WI38 (cell line): Measurements from ENCODE around the gene WNT5A.

Experiments used
- H3K4me3 ChIP-seq: 2 replicates; pipeline ENCODE4 v1.5.1; 2011; ENCODE audit warnings: low read depth, mild to moderate bottlenecking, control low read depth, low read length
- TF ChIP-seq, protein P1 (sequence below): IDR thresholded peaks from 2 replicates; pipeline ENCODE4 v1.5.1; 2012; ENCODE audit warnings: low read depth, mild to moderate bottlenecking, control low read depth, low read length

WNT5A gene

DNA sequence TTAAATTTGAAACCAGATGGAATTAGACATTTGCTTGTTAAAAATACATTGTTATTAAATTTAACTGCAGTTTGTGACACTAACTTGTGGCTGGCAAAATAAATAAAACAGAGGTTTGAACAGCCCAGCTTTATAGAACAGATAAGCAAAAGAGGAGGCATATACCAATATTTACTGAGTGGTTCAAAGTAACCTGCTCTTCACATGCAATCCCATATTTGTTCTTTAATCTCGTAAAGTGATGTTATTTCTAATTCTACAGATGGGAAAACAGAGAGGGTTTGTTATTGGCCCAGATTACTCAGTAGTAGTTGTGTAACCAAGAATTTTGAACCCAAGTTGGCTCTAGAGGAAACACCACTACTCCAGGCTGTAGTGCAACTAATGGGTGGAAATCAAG is 37.6 kb downstream of the WNT5A start:
- TF ChIP-seq, protein P1, sequence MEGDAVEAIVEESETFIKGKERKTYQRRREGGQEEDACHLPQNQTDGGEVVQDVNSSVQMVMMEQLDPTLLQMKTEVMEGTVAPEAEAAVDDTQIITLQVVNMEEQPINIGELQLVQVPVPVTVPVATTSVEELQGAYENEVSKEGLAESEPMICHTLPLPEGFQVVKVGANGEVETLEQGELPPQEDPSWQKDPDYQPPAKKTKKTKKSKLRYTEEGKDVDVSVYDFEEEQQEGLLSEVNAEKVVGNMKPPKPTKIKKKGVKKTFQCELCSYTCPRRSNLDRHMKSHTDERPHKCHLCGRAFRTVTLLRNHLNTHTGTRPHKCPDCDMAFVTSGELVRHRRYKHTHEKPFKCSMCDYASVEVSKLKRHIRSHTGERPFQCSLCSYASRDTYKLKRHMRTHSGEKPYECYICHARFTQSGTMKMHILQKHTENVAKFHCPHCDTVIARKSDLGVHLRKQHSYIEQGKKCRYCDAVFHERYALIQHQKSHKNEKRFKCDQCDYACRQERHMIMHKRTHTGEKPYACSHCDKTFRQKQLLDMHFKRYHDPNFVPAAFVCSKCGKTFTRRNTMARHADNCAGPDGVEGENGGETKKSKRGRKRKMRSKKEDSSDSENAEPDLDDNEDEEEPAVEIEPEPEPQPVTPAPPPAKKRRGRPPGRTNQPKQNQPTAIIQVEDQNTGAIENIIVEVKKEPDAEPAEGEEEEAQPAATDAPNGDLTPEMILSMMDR = no peak
- no peak overlapping the region for H3K4me3 ChIP-seq

DNA sequence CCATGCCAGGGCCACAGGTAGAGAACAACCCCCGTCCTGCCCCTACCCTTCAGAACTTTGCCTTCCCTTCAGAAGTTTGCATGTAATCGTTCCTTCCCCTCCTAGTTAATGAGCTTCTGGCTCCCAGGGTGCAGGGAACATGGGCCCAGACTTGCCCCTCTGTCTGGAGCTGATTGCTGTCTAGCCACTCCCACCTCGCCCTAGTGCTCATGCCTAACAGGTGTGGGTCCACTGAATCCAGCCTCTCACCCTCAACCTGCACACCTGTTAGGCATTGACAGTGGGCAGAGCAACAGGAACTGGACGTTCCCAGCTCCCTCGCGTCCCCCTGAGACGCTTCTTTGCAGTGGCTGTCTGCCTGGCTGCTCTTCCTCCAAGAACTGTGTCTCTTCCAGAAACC is 40.3 kb downstream of the WNT5A start:
- H3K4me3 ChIP-seq = no peak overlapping the region

DNA sequence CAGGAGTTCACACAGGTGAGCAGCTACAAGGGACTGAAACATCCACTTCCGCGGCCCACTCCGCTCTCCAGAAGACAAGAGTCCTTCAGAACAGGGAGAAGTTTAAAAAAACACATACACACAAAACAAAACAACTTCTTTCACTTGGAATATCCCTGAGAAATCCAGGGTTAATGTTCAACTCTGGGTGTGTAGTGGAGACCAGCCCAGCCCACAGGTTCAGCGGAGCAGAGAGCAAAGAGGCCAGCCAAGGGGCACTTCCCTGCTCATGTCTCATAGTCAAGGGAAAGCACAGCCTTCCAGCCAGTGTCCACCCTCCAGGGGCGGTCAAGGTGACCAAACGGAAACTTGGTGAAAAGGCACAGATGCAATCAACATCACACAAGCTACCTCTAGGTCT is 41.6 kb downstream of the WNT5A start:
- H3K4me3 ChIP-seq = no peak overlapping the region
- TF ChIP-seq, protein P1 = no peak

More for the DNA sequence above, 40.3 kb downstream of the WNT5A start:
- TF ChIP-seq, protein P1 = no peak

DNA sequence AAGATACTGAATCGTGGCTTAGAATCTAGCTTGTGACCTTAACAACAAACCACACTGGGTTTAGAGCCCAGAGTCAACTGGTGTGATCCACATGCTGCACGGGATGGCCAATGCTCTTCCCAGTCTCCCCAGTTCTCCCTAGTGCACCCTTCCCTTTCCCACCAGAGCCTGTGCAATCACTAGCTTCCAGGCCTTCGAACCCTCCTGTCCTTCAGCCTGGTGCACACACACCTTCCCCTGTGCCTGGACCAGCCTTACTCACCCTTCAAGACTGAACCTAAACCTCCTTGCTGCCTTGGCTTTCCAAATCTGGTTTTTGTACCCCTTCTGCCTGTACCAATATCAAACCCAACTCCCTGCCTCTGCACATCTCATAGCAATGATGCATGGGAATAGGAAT is 43.8 kb downstream of the WNT5A start:
- no peak overlapping the region for H3K4me3 ChIP-seq
- TF ChIP-seq, protein P1 = no peak

DNA sequence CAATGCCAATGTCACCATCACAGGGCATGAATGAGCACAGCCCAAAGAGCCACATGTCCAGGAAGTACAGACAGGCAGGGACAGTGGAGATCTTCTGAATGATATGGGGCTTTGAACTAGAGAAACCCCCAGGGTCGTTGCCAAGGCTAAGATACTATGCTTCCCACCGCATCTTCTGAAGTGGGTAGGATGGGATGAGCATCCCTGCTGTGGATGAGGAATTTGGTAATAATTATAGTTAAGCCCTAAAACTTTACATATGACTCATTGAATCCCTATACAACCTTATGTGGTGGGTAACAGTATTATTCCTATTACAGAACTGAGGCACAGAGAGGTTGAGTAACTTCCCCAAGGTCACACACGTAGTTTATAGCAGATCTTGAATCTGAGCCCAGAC is 44.2 kb downstream of the WNT5A start:
- no peak overlapping the region for H3K4me3 ChIP-seq
- TF ChIP-seq, protein P1 = no peak

DNA sequence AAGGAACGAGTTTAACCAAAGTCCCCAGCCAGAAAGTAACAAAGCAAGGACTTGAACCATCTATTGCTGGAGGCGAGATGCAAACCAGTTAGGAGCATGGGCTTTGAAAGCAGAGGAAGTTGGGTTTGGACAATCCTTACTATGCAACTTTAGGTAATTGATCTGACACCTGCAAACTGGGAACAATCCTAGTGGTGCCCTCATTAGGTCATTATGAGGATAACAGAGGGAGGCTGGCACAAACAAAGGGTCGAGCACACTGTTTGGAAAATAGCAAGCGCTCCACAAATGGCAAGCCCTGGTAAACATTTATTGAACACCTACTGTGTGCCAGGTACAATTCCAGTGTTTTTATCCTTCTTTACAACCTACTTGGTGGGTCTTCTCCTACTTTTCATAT is 45.6 kb downstream of the WNT5A start:
- H3K4me3 ChIP-seq = no peak overlapping the region
- TF ChIP-seq, protein P1 = no peak

DNA sequence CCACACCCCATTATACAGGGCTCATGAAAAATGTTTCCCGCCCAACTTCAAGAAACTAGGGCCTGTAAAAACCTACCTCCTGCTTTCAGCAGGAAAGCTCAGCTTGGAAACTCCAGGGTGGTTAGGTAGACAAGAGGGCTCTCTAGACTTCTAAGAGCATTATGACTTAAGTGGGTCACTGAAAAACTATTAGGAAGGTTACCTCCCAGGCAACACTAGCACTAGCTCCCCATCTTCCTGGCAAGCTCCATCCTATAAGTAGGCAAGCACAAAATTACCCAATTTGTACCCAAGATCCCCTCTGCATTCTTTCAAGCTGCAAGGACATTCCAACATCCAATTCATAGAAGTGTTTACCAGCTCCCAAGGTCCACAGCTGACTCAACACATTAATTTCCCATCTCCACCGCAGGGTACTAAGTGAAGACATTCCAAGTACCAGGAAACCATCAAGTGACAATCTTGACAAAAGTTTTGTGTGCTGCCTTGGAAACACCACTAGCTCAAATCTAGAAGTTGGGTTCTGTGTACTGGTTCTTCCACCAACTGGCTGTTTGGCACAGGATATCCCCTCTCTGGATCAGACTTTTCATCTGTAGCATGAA is 46.9 kb downstream of the WNT5A start:
- TF ChIP-seq, protein P1 = no peak

More for the DNA sequence above, 46.9 kb downstream of the WNT5A start:
- no peak overlapping the region for H3K4me3 ChIP-seq
